ENCODE data around the gene NXT1.

The NXT1 gene

DNA sequence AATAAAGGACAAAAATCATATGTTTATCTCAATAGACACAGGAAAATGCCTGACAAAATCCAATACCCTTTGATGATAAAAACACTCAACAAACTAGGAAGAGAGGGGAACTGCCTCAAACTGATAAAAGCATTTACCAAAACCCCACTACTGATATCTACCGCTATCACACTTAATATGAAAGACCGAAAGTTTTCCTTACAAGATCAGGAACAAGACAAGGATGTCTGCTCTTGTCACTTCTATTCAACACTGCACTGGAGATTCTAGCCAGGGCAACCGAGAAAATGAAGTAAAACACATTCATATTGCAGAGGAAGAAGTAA, 36.5 kb downstream of the NXT1 start:
- no peak for DNase-seq (ENCODE audit: low read depth)
- TF ChIP-seq, protein P1, sequence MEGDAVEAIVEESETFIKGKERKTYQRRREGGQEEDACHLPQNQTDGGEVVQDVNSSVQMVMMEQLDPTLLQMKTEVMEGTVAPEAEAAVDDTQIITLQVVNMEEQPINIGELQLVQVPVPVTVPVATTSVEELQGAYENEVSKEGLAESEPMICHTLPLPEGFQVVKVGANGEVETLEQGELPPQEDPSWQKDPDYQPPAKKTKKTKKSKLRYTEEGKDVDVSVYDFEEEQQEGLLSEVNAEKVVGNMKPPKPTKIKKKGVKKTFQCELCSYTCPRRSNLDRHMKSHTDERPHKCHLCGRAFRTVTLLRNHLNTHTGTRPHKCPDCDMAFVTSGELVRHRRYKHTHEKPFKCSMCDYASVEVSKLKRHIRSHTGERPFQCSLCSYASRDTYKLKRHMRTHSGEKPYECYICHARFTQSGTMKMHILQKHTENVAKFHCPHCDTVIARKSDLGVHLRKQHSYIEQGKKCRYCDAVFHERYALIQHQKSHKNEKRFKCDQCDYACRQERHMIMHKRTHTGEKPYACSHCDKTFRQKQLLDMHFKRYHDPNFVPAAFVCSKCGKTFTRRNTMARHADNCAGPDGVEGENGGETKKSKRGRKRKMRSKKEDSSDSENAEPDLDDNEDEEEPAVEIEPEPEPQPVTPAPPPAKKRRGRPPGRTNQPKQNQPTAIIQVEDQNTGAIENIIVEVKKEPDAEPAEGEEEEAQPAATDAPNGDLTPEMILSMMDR (conservative IDR thresholded peaks at IDR 0.05; ENCODE audit: low read depth, low read length) = no peak
- no peak overlapping the region for H3K4me3 ChIP-seq (ENCODE audit: low read length)

DNA sequence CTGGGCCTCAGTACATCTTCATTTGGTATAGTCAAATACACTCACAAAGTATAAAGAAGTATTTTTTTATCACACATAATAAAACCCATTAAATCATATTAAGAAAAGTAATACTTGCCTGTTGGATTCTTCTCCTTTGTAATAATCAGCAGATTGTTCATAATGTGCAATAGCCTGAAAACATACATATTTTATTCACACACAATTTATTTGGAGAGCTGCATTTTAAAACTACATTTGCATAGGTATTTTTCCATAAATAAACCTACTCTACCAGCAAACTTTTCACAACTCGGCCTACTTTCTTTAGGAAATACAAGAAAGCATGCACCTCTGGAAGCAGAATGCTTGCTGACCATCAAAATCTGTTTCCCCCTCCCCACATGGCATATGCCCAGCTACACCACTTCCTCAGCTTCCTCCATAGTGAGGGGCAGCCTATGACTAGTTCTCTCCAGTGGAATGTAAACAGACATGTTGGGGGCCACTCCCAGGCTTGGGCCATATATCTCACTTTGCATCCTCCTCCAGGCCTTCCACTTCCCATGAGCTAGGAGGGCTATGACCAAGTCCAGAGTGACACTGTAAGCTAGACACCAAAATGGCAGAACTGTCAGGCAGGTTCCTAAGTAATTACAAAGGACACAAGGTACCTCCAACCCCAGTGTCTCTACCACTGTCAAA, 39.6 kb downstream of the NXT1 start:
- DNase-seq (ENCODE audit: low read depth) = no peak

DNA sequence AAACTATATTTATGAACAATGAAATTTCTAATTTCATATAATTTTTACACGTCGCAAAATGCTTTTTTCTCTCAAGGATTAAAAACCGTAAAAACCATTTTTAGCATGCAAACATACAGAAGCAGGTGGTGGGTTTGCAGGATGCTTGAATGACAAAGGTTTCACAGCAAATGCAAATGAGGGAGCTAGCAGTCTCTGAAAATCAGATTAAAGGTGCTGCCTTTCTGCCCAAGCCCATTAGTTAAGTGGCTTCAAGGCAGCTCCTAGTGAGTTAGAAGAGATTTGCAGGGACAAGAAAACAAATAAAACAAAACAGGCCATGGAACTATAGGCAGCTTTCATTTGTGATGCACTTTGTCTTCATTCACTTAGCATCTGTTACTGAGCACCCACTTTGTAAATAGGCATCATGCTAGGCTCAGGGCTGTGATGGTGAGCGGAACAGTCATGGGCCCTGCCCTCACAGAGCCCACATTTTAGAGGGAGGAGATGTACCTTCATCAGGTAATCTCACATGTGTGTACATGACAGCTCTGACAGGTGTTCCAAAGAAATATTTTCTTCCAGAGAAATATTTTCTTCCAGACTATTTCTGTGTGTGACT, 41.2 kb downstream of the NXT1 start:
- TF ChIP-seq, protein P1 (conservative IDR thresholded peaks at IDR 0.05; ENCODE audit: low read depth, low read length) = no peak
- no peak for DNase-seq (ENCODE audit: low read depth)
- no peak overlapping the region for H3K4me3 ChIP-seq (ENCODE audit: low read length)

More for the DNA sequence above, 39.6 kb downstream of the NXT1 start:
- TF ChIP-seq, protein P1 (conservative IDR thresholded peaks at IDR 0.05; ENCODE audit: low read depth, low read length) = no peak
- no peak overlapping the region for H3K4me3 ChIP-seq (ENCODE audit: low read length)

DNA sequence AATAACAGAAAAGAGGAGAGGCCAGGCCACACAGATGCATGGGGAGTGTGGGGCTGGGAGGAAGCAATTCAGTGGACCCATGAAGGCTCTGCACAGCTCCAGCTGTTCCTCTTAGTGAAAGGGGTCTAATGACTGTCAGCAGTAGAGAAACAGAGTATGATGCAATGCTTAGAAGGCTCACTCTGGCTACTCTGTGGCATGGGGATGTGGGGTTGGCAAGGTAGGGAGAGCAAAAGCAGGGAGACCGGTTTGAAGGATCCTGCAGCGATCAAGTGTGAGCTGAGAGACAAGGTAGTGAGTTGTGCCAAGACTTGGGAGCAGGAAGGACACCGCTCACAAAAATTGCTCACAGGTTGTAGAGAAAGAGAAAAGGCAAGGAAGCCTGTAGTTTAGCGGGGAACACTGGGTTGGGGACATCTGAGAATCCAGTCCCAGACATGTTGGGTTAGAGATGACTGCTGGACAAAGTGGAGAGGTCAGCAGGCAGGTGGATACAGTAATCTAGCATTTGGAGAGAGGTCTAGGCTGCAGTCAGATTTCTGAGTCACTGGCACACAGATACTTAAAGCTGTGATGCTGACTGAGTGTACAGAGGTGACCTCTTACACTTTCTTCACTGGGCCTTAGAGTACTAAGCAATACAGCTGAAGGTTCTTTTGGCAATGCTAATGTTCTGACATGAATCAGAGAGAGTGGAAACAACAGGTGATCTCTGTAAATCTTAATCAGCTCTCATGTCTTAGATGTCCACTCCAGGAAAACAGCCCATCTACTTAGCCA, 43.6 kb downstream of the NXT1 start:
- no peak for DNase-seq (ENCODE audit: low read depth)
- no peak overlapping the region for H3K4me3 ChIP-seq (ENCODE audit: low read length)
- TF ChIP-seq, protein P1 (conservative IDR thresholded peaks at IDR 0.05; ENCODE audit: low read depth, low read length) = no peak

DNA sequence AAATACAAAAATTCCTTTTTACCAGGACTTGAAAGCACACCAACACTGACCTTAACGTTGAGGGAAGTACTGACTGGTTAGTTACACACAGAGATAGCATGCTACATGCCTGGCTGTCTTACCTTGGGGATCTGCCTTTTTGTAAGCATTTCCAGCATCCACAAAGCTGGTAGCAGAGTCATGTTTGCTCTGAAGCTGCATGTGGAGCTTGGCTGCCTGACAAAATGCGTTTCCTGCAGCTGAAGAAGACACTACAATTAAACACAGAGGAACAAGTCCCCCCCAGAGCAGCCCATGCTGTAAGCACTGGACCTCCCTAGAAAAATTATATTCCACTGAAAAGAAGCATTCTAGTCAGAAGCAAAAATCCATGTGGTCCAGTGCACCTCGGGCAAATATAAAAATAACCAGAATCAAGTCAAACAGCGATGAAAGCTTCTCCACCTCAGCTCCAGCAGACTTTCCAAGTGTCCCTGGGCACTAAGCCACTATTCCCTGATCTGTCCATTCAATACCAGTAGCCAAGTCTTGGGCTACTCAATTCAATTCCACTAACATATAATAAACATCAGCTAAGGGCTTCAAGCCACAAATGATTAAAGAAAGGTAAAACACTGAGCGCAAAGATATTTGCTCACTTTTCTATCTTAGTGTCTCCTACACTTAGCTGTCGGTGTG, 46.5 kb downstream of the NXT1 start:
- no peak overlapping the region for H3K4me3 ChIP-seq (ENCODE audit: low read length)
- DNase-seq (ENCODE audit: low read depth) = no peak
- TF ChIP-seq, protein P1 (conservative IDR thresholded peaks at IDR 0.05; ENCODE audit: low read depth, low read length) = no peak

DNA sequence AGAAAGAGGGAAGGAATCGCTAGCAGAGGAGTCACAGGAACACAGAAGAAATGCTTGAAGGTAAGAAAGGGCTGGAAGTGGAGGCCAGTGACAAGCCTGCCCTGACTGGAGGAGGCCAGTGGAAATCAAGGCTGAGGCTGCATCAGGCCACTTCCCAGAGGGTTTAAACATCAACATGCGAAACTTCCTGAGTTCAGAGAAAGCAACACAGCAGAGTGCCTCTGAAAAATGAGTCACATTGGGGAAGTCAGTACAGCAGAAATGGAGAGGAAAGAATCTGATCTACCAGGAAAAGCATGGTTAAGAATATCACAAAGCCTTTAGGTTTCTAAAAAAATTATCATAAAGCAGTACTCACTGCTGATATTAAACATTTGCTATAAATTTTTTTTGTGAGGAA, 47.4 kb downstream of the NXT1 start:
- TF ChIP-seq, protein P1 (conservative IDR thresholded peaks at IDR 0.05; ENCODE audit: low read depth, low read length) = no peak
- DNase-seq (ENCODE audit: low read depth) = no peak
- no peak overlapping the region for H3K4me3 ChIP-seq (ENCODE audit: low read length)
